Effector CD4-positive, alpha-beta T cell (primary cell): ENCODE data around the gene PDZD4.

Source experiments
- DNase-seq: peaks from one replicate; pipeline ENCODE4 v3.0.0-alpha.2; 2020
- total RNA-seq: gene quantifications from one replicate; lab custom pipeline; 2026; lab: John Stamatoyannopoulos, UW

The PDZD4 gene, protein sequence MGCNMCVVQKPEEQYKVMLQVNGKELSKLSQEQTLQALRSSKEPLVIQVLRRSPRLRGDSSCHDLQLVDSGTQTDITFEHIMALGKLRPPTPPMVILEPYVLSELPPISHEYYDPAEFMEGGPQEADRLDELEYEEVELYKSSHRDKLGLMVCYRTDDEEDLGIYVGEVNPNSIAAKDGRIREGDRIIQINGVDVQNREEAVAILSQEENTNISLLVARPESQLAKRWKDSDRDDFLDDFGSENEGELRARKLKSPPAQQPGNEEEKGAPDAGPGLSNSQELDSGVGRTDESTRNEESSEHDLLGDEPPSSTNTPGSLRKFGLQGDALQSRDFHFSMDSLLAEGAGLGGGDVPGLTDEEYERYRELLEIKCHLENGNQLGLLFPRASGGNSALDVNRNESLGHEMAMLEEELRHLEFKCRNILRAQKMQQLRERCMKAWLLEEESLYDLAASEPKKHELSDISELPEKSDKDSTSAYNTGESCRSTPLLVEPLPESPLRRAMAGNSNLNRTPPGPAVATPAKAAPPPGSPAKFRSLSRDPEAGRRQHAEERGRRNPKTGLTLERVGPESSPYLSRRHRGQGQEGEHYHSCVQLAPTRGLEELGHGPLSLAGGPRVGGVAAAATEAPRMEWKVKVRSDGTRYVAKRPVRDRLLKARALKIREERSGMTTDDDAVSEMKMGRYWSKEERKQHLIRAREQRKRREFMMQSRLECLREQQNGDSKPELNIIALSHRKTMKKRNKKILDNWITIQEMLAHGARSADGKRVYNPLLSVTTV
- total RNA-seq, result 17.1 reads per million, percentile 43 among the genes with 10 or more reads in this experiment

DNA sequence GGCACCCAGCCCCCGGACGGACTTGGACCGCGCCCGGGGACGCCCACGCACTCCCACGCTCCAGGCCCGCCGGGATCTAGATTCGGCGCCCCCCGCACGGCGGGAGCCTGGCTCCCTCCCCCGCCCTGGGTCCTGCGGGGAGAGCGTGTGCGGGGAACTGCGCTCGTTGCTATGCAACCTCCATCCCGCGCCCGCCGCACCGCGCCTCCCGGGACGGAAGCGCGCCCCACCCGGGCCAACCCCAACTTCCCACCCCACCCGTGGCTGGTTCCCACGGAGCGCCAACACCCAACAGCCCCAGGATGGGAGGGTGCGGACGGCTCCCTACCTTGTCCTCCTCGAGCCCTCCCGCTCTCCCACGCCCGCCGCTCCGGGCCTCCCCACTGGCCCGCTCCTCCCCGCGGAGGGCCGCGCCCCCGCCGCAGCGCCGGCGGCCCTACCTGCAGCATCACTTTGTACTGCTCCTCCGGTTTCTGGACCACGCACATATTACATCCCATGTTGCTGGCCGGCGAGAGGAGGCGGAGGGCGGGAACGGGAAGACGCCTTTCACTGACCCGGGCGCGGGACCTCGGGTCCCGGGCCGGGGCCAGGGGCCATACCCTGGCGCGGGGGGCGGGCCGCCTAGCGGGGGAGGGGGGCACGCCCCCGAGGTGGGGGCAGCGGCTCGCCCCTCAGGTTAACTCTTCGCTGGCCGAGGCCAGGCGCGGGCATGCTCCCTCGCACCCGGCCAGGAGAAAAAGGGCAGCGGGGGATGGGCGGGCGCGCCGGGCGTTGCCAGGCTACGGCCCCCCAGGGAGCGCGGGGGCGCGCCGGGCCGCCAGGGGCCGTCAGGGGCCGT, at the start of gene PDZD4:
Gene PDZD4 (minus strand): TSS at position 746 of the 841 bp plus-strand sequence. CDS start 246 bp downstream, at position 500.
- DNase-seq, result no peak

DNA sequence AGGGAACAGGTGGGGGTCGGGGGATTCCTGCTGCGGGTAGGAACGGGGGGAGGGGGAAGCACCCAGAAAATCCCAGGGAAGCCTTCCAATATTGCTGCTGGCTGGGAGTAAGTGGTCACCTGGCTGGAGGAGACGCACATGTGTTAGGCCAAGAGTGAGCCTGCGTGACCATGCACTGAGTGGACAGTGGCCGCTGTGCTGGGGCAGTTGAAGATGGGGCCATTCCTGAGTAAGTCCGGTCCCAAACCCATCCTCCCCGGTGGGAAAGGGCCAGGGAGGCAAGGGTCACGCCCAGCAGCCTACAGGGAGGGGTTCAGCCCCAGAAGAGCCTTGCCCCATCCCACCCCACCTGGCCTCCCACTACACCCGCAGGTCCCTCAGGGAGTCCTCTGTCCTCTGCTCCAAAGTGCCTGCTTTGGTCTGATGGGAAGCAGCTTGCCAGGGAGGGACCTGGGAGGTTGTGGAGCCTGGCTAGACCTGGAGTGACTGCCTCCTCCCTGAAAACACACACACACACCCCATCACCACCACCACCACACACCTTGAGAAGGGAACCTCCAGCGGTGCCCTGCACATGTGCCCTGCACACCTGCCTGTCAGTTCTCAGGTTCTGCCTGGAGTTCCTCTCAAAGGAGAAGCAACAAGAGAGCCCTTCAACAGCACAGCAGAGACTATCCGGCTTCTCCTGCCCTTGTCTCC, 49.5 kb upstream of the PDZD4 start:
- DNase-seq, result no peak

DNA sequence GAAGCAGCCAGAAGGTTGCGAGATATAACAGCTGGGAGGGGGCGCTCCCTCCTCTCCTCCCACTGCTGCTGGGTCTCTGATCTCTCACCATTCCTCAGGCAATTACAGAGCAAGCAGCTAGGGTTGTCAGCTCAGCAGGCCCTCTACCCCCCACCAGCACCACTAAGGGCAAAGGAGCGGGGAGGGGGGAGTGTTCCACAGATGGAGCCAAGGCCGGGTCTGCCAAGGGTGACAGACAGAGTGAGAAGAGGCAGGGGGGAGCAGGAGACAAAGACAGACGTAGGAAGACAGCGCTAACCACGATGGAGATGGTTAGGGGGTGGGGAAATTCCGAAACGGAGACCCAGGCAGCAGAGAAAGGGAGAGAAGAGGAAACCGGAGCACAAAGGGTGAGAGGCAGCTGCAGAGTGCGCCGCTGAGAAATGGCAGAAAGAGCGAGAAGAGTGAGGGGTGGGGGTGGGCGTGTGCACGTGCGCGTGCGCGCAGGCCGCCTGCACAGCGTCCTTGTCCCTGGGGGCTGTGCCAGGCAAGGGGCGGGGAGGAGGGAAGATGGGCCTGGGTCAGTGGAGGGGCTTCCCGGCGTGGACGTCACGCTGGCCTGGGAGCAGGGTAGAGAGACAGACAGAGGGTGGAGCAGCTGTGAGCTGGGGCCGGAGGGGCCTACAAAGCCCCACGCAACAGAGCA, 48.8 kb upstream of the PDZD4 start:
- DNase-seq, result no peak

DNA sequence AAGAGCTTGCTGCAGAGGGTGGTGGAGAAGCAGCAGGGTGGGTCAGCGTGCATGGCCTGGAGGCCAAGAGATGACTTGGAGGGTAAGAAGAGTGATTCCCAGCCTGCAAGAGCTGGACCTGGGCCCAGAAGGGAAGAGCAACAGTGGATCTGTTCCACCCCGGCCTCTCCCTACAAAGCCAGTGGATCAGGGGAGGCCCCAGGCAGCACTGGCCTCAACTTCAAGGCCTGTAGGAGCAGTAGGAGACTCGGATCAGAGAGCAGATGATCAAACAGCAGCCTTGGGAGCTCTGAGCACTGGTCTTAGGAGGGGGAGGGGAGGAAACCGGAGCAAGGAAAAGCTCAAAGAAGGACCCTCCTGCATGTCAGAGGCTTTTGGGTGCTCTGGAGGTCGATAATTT, 48.0 kb upstream of the PDZD4 start:
- DNase-seq, result no peak

DNA sequence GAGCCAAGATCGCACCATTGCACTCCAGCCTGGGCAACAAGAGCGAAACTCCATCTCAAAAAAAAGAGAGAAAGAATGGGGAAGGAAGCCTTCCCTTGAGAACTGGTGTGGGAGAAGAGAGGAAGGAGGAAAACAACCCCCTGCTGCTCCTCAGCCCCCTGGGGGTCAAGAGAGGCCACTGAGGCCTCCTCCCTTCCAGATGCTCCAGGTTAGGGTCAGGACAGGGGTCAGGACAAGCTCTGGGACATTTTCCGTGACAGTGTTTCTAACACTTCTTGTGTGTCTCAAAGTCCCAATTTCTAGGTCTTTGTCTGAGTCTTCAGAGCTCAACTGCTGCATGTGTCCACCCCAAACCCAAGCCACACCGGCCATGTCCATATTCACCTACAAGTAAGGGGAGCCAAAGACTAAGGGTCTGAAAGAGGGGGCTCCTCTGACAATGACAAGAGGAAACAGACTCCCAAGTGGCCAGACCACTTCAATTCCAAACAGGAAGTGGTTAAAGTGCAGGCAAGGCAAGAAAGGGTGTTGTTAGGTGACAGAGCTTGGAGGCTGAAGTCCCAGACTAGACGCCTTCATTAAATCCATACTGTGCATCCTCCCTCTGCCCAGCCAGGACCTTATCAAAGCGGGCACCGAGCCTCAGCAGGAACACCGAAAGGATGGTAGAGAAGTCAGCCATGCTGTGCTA, 47.4 kb upstream of the PDZD4 start:
- DNase-seq, result no peak

DNA sequence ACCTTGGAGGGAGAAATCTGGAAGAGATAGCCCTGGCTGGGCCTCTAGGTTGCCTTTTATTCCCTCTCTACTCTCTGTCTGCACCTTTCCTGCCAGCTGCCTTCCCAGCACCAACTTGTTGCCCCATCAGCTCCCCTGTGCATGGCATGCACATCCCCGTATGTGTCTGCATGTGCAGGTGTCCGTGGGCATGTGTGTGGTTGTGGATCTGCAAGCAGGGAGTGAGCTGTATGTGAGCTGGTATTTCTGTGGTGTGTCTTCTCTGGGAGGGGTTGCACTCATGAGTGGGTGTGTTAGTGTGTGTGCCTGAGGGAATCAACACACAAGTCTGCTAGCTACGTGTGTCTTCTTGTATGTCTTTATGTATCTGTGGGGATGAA, 45.8 kb upstream of the PDZD4 start:
- DNase-seq, result no peak

DNA sequence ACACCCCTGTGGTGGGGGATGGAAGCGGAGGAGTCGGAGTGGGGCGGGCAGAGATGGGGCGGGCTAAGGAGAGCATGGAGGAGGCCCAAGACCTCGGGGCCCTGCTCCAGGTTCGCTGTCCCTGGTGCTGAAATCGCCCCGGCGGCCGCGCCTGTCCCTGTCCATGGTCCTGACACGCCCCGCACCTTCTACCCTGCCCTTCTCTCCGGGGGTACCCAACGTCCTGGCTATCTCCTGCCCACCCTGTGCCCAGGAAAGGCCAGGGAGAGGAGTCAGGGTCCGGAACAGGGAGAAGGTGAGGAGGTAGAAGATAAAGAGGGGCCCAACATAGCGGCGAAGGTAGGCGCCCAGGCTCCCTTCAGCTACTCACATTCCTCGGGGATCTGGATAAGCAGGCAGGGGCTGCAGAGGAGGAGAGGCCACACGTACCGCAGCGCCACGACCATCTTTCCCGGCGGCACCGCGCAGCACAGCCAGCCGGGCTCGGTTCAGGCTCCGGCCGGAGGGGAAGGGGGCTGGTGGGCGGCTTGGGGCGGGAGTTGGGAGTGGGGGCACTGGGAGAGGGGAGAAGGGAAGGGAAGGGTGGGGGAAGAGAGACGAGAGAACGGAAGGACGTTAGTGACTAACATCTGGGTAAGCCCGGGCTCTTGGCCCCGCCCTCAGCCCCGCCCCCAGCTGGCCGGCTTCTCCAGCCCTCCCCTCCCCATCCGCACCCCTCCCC, 45.2 kb upstream of the PDZD4 start:
- peak; percentile 63 for DNase-seq

DNA sequence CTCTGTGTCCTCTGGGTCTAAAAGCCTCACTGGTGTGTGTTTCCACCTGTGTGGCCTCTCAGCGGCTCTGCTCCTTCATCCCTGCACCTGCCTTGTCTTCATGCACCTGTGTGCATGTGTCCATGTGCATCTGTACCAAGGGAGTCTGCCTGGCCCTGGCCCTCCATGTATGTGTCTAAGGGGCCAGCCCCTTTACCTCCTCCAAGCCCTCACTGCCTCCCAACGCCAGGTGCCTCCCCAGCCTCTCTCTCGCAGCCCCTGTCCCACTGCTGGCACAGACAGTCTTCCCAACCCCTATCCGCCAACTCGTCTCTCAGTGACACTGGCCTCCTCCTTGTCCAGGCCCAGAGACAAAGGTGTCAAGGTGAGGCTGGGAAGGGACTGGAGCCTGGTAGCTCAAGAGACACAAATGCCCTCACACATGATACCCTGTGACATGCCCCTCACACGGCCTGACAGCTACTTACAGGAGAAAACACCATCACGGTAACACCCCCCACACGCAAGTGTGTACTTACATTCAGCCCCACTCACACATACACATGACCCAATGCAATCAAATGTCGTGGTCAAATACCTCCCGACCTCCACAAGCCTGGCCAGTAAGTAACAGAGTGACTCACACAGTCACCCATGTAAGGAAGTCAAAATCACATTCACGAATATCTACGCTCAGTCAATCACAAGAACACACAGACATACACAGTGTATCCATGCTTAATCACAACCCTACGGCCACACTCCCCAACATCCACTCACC, 44.2 kb upstream of the PDZD4 start:
- DNase-seq, result no peak

DNA sequence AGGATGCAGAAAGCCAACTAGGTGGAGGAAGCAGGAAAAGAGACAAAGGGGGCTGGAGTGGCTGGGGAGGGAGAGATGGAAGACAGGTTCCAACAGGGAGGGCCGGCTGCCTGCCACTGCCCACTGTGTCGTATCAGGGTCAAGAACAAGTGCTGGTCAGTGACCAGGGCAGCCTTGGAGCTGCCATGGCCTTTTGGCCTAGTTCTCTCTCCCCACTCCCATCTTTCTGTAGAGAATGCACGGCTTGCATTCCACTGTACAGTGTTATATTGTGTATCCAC, 43.7 kb upstream of the PDZD4 start:
- DNase-seq, result no peak

DNA sequence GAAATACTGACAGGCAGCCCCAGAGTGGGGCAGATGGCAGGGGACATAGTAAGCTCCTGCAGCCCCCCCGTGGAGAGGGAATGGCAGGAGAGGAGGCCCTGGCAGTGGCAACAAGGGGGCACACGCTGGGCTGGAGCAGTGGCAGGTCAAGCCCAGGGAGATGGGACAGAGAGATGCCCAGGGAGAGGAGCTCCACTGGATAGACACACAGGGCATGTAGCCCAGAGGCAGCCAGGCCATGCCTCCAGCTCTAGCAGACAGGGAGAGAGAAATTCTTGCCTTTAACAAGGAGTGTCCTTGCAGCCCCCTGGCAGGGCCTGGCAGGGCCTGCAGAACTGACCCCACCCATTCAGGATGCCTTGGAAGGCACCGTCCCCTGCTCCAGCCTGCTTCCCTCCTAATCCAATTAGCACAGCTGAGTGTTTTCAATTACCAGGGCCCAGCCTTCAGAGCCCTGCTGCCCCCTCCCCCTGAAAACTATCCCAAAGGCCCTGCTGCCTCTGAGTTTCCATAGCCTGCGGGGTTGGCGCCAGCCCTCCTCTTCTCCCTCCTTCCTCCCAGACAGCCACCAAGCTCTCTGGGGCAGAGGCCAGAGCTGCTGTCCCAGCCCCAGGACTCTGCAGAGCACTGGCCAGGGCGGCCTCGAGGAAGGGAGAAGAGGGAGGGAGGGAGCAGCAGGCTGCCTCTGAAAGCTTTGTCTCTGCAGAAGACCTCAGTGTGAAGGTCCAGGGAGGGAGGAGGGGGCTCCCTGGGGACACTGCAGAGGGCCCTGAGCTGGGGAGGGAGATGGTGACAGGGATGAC, 43.1 kb upstream of the PDZD4 start:
- DNase-seq, result no peak

DNA sequence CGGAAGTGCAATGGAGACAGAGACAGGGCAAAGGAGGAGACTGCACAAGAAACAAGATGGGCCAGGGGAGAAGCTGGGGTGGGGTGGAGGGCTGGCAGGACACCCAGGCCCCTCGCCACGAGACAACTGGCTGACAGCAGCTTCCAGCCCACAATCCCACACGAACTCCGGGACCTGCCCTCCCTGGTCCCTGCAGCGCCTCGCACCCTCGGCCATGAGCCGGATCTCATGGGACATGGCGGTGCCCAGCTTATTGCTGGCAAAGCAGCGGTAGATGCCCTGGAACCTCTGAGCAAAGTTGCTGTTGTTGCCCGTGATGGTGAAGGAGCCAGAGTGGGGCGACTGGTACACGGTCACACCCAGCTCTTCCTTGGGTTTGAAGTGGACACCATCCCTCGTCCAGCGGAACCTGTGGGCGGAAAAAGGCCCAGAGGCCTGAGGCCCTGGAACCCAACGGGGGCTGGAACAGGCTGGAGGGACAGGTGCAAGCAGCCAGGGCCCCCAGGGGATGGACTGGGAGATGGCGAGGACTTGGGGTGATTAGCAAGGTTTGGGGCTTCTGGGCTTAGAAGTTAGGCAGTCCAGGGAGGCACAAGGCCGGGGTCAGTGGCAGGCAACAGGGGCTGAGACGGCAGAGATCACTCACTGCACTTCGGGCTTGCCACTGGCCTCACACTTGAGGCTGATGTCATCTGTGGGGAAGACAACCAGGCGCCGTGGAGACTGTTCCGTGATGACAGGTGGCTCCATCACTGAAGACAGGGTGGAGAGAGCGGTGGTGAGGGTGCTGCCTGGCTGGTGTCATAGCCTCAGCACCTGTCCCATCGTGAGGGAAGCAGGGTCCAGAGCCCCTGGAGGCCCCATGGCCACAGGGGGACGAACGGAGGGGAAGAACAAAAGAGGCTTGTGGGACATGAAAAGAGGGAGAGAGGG, 41.9 kb upstream of the PDZD4 start:
- no peak for DNase-seq

DNA sequence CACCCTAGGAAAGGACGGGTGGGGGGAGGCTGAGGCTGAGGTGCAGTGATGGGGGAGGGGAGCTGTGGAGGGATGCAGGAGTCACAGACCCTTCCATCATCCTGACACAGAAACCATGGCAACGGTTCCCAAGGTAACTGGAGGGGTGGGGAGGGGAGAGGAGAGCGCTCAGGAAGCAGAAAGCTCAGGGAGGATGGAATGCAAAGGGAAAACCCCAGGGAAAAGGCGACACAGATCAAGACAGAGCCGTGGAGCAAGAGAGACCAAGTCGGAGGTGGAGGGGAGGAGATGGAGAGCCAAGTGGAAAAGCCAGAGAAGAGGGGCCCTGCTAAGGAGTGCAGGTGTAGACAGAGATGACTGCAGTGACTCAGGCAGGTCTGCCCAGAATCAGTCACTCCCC, 41.1 kb upstream of the PDZD4 start:
- DNase-seq, result no peak

DNA sequence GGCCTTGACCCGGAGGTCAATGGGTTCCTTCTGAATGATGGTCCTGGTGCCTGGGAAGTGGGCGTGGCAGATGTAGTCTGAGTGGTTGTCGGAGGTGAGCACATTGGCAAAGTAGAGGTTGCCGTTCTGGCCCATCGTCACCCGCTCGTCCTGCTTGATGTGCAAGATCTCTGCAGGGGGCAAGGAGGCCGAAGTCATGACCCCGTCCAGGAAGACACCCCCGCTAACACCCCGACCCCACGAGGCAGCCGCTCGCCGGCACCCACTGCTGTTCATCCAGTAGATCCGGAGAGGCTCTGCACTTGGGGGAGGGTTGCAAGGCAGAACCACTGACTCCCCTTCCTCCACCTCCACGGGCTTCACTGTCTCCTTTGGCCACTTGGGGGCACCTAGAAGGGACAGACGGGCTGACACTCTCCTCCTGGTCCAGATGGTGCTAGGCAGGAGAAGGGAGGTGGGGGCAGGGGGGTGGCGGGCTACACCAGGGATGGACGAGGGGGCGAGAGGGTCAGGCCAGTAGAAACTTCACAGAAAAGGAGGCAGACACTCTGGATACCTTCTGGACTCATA, 40.5 kb upstream of the PDZD4 start:
- DNase-seq, result no peak

DNA sequence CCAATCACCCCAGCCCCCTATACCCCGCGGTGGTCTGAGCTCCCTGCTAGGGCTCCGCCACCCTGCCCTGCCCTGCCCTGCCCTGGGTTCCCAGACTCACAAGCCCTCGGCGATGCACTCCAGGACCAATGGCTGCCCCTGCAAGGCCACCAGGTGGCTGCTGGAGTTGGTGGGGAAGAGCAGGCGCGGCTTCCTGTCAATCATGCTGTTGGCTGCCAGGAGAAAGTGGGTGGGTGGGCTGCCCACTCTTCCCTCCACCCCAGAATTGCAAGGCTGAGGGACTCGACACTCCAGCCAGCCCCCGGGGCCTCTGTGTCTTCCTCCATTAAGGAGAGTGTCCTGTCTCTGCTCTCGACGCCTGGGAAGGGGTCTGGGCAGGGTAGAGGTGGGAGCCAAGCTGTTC, 39.9 kb upstream of the PDZD4 start:
- no peak for DNase-seq

DNA sequence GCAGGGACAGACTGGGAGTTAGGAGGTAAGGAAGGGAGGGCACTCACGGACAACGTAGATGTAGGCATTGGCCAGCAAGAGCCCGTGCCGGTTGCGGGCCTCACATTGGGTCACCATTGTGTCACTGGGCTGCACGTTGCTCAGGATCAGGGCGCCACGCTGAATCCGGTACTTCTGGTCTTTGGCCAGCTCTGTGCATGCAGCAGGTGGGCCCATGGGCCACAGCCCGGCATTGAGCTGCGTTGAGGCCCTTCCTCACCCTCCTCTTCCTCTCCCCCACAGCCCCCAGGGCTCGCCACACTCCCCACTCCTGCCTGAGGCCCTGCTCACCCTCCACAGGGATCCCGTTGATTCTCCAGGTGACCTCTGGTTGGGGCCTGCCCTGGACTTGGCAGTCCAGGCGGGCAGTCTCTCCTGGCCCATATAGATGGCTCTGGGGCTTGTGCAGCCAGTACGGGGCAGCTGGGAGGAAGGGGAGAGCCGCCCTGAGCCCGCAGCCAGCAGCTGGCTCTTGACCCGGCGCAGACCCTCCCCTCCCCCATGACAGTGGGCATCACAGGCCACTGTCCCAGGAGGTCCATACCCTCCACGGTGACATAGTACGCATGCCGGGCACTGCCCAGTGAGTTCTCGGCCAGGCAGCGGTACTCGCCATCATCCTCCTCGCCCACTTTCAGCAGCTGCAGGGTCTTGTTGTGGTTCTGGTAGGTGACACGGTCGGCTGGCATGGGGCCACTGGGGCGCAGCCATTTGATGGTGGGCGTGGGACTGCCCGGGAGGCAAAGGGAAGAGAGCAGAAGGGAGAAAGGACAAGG, 39.3 kb upstream of the PDZD4 start:
- no peak for DNase-seq

DNA sequence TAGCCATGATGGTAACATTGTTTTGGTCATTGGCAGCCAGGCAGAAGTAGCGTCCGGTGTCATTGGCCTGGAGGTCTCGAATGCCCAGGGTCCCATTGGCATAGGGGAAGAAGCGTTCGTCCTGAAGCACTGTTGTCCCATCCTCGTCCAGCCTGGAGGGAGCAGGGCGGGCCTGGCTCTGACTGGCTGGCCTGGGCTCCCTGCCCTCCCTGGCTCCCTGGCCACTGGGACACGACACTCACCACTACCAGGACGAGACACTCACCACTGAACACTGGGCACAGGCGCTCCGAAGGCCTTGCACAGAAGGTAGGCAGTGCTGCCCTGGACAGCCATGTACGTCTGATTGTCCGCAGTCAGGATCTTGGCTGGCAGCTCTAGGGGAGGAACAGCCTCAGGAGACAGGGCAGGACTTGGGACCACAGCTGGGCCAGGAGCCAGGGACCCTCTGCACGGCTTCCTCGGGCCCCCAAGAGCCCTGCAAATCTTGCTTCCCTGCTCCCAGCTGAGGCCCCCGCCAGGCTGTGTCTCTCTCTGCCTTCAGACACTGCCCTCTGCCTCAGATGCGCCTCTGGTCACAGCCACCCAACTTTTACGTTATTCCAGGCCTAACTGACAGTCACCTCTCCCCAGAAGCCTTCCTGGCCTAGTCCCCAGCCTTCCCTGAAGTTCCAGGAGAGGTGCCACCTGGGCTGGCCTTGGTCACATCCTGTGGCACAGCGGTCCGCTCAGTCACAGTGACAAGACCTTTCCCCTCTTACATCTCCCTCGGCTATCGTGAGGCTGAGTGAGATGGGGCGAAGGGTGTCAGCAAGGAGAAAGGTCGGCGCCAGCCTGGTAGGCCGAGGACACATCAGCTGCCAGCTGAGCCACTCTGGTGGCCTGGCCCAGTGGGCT, 38.5 kb upstream of the PDZD4 start:
- DNase-seq, result no peak
